Gastrocnemius medialis (tissue), 4 donors: ENCODE measurements around the gene LRP1.

Experiments used
- CTCF ChIP-seq, 5 experiments: fragments of 450-650 bp in 3 of 5; fragments of 200-600 bp in 2 of 5; sonication (generic) in 2 of 5; IDR thresholded peaks in 4 of 5; conservative IDR thresholded peaks in 1 of 5; 1 replicate in 4 of 5; 2 replicates in 1 of 5; pipeline ENCODE4 v1.5.1; 2016 to 2019; ENCODE audit warnings: antibody characterized with exemption in 5 of 5, mild to moderate bottlenecking in 3 of 5, moderate library complexity in 3 of 5
- POLR2A ChIP-seq, 2 donors: fragments of 450-650 bp; IDR thresholded peaks; one replicate each; pipeline ENCODE4 v1.6.1; 2017; ENCODE audit warnings: antibody characterized with exemption in 2 of 2, mild to moderate bottlenecking in 2 of 2, moderate library complexity in 2 of 2

- TF ChIP-seq CTCF (IDR thresholded peaks at IDR 0.05 in 4 of 5, conservative IDR thresholded peaks at IDR 0.05 in 1 of 5) = no peak
- TF ChIP-seq POLR2A (IDR thresholded peaks at IDR 0.05) = no peak
These were observed 23.1 kb upstream of the LRP1 start for GRCh38 chr12:57105011-57105753.
